Measurements from ENCODE around the gene KRTAP5-11. TPM values are rescaled to one million over a fixed set of nuclear protein-coding genes. Genes with fewer than 3 reads are reported as not detected.
"Not testable (repeated sequence)": the region's sequence is repeated elsewhere in the genome, so short reads cannot be mapped to it uniquely, and the experiment has no call there.

Gene KRTAP5-11
- polyA plus RNA-seq, 1 donor (not counting 4 experiments of a cell fraction or from before 2014, with no cell fraction given) = not detected

- DNase-seq (ENCODE audit: low read depth, low spot score); H3K9me1 ChIP-seq (ENCODE audit: control insufficient read depth, extremely low read depth, insufficient read depth, low read length); dilution Hi-C loops (cut with MboI; ENCODE audit: extremely low pct_ligation_motif_present, low sequenced_read_pairs); H3K9ac ChIP-seq (ENCODE audit: control insufficient read depth, extremely low read depth, insufficient read depth, low read length); FAIRE-seq; H4K20me1 ChIP-seq (ENCODE audit: control insufficient read depth, extremely low read depth, insufficient read depth, low read length); H3K4me3 ChIP-seq (ENCODE audit: control insufficient read depth in 2 of 3, extremely low read depth in 1 of 3, insufficient read depth in 2 of 3, low read depth in 1 of 3, low read length in 3 of 3); H3K9me3 ChIP-seq (ENCODE audit: control insufficient read depth, low read depth, low read length); H3K79me2 ChIP-seq (ENCODE audit: control insufficient read depth, insufficient read depth, low read length); H3K4me2 ChIP-seq (ENCODE audit: control insufficient read depth, extremely low read depth, insufficient read depth, low read depth, low read length); H3K36me3 ChIP-seq (ENCODE audit: control insufficient read depth in 2 of 2, extremely low read depth in 1 of 2, insufficient read depth in 2 of 2, low read length in 2 of 2); H2AFZ ChIP-seq (ENCODE audit: control insufficient read depth, low read length); H3K4me1 ChIP-seq (ENCODE audit: control insufficient read depth, extremely low read depth, insufficient read depth, low read length); H3K27ac ChIP-seq (ENCODE audit: control insufficient read depth, insufficient read depth, low read length): not testable (repeated sequence)
- peak; percentile 86 for TF ChIP-seq EZH2 (IDR thresholded peaks at IDR 0.05; ENCODE audit: low read length)
- peaks cover 10% of the 10 kb centered on the region for H3K27me3 ChIP-seq (ENCODE audit: control insufficient read depth, extremely low read depth, insufficient read depth, low read length)
These were observed 24.3 kb upstream of the KRTAP5-11 start for GRCh38 chr11:71606853-71607519.

GRCh38 chr11:71604798-71605488 lies 22.3 kb upstream of the KRTAP5-11 start:
- H3K4me3 ChIP-seq (ENCODE audit: control insufficient read depth in 2 of 3, extremely low read depth in 1 of 3, insufficient read depth in 2 of 3, low read depth in 1 of 3, low read length in 3 of 3); H4K20me1 ChIP-seq (ENCODE audit: control insufficient read depth, extremely low read depth, insufficient read depth, low read length); H3K27ac ChIP-seq (ENCODE audit: control insufficient read depth, insufficient read depth, low read length); H3K9me3 ChIP-seq (ENCODE audit: control insufficient read depth, low read depth, low read length); DNase-seq (ENCODE audit: low read depth, low spot score); dilution Hi-C loops (cut with MboI; ENCODE audit: extremely low pct_ligation_motif_present, low sequenced_read_pairs); H3K4me2 ChIP-seq (ENCODE audit: control insufficient read depth, extremely low read depth, insufficient read depth, low read depth, low read length); H3K79me2 ChIP-seq (ENCODE audit: control insufficient read depth, insufficient read depth, low read length); H3K36me3 ChIP-seq (ENCODE audit: control insufficient read depth in 2 of 2, extremely low read depth in 1 of 2, insufficient read depth in 2 of 2, low read length in 2 of 2); H2AFZ ChIP-seq (ENCODE audit: control insufficient read depth, low read length); FAIRE-seq; H3K9ac ChIP-seq (ENCODE audit: control insufficient read depth, extremely low read depth, insufficient read depth, low read length); H3K9me1 ChIP-seq (ENCODE audit: control insufficient read depth, extremely low read depth, insufficient read depth, low read length); H3K4me1 ChIP-seq (ENCODE audit: control insufficient read depth, extremely low read depth, insufficient read depth, low read length): not testable (repeated sequence)
- H3K27me3 ChIP-seq (ENCODE audit: control insufficient read depth, extremely low read depth, insufficient read depth, low read length) = peaks cover 10% of the 10 kb centered on the region

- H3K36me3 ChIP-seq (ENCODE audit: control insufficient read depth in 2 of 2, extremely low read depth in 1 of 2, insufficient read depth in 2 of 2, low read length in 2 of 2); H2AFZ ChIP-seq (ENCODE audit: control insufficient read depth, low read length); H3K4me2 ChIP-seq (ENCODE audit: control insufficient read depth, extremely low read depth, insufficient read depth, low read depth, low read length); H3K27ac ChIP-seq (ENCODE audit: control insufficient read depth, insufficient read depth, low read length); H3K79me2 ChIP-seq (ENCODE audit: control insufficient read depth, insufficient read depth, low read length); H3K4me1 ChIP-seq (ENCODE audit: control insufficient read depth, extremely low read depth, insufficient read depth, low read length); H3K9me3 ChIP-seq (ENCODE audit: control insufficient read depth, low read depth, low read length); FAIRE-seq; H3K9me1 ChIP-seq (ENCODE audit: control insufficient read depth, extremely low read depth, insufficient read depth, low read length); dilution Hi-C loops (cut with MboI; ENCODE audit: extremely low pct_ligation_motif_present, low sequenced_read_pairs); H4K20me1 ChIP-seq (ENCODE audit: control insufficient read depth, extremely low read depth, insufficient read depth, low read length); DNase-seq (ENCODE audit: low read depth, low spot score); H3K4me3 ChIP-seq (ENCODE audit: control insufficient read depth in 2 of 3, extremely low read depth in 1 of 3, insufficient read depth in 2 of 3, low read depth in 1 of 3, low read length in 3 of 3); H3K9ac ChIP-seq (ENCODE audit: control insufficient read depth, extremely low read depth, insufficient read depth, low read length): not testable (repeated sequence)
- peaks cover 10% of the 10 kb centered on the region for H3K27me3 ChIP-seq (ENCODE audit: control insufficient read depth, extremely low read depth, insufficient read depth, low read length)
These were observed 20.5 kb upstream of the KRTAP5-11 start for GRCh38 chr11:71603221-71603620.

GRCh38 chr11:71589546-71589920 lies 6.9 kb upstream of the KRTAP5-11 start:
- H2AFZ ChIP-seq (ENCODE audit: control insufficient read depth, low read length); H3K27me3 ChIP-seq (ENCODE audit: control insufficient read depth, extremely low read depth, insufficient read depth, low read length); H3K9ac ChIP-seq (ENCODE audit: control insufficient read depth, extremely low read depth, insufficient read depth, low read length); DNase-seq (ENCODE audit: low read depth, low spot score); H3K4me2 ChIP-seq (ENCODE audit: control insufficient read depth, extremely low read depth, insufficient read depth, low read depth, low read length); H3K9me3 ChIP-seq (ENCODE audit: control insufficient read depth, low read depth, low read length); H3K79me2 ChIP-seq (ENCODE audit: control insufficient read depth, insufficient read depth, low read length); FAIRE-seq; H3K4me1 ChIP-seq (ENCODE audit: control insufficient read depth, extremely low read depth, insufficient read depth, low read length); H3K27ac ChIP-seq (ENCODE audit: control insufficient read depth, insufficient read depth, low read length); H4K20me1 ChIP-seq (ENCODE audit: control insufficient read depth, extremely low read depth, insufficient read depth, low read length); H3K9me1 ChIP-seq (ENCODE audit: control insufficient read depth, extremely low read depth, insufficient read depth, low read length); H3K36me3 ChIP-seq (ENCODE audit: control insufficient read depth in 2 of 2, extremely low read depth in 1 of 2, insufficient read depth in 2 of 2, low read length in 2 of 2); H3K4me3 ChIP-seq (ENCODE audit: control insufficient read depth in 2 of 3, extremely low read depth in 1 of 3, insufficient read depth in 2 of 3, low read depth in 1 of 3, low read length in 3 of 3); dilution Hi-C loops (cut with MboI; ENCODE audit: extremely low pct_ligation_motif_present, low sequenced_read_pairs): not testable (repeated sequence)
